Left renal cortex interstitium (tissue), 4 donors: ENCODE data around the gene CLSTN1. TPM values are rescaled to one million over a fixed set of nuclear protein-coding genes. Genes with fewer than 3 reads are reported as not detected.

Experiments
- DNase-seq, 4 donors: peaks; one replicate each; pipeline ENCODE4 v3.0.0-alpha.2; 2013; ENCODE audit warnings: low read depth in 4 of 4, low spot score in 2 of 4, missing footprints in 1 of 4
- polyA plus RNA-seq, 4 donors: library from polyadenylated mRNA; unstranded; fragments of 120-200 nt; gene quantifications; one replicate each; pipeline ENCODE4 v1.2.1, GENCODE V29; 2013; ENCODE audit not compliant: insufficient read length in 4 of 4

CLSTN1 gene
- polyA plus RNA-seq, result 100 to 1,000 TPM; 134 to 167 (median 156) TPM

DNA sequence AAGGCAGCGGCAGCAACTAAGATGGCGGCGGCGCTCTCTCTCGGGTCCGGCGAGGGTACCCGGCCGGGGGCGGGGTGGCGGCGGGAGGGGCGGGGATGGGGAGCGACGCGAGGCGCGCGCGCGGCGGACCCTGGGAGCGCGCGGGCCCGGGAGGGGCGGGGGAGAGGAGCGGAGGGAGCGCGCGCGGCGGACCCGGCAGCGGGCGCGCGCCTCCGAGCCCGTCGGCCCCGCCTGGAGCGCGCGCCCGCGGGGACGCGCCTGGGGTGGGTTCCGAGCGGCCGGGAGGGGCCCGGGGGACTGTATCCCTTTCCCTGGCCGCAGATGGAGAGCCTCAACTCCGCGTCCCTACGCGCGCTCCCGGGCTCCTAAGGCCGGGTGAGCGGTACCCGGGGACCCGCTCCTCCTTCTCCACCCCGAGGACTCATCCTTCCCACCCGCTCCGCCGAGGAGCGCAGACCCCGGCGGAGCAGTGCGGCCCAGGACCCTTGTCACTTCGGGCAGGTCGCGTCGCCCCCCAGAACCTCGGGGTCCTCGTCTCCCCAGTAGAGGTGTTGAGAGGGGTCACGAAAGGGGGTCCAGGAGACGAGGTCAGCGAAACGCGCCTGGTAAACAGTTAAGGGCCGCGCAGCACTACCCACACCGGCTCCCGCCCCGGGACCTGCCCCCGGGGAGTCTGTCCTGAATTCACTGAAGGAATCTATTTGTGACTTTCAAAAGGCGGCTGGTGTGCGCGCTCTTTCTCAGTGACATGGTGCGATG, at the start of gene CLSTN1:
Gene CLSTN1 (minus strand): TSS at position 23 of the 759 bp plus-strand sequence. CDS start 232 bp downstream, outside the sequence.
- DNase-seq, result peak in 1 of 4 donors; percentile 80

DNA sequence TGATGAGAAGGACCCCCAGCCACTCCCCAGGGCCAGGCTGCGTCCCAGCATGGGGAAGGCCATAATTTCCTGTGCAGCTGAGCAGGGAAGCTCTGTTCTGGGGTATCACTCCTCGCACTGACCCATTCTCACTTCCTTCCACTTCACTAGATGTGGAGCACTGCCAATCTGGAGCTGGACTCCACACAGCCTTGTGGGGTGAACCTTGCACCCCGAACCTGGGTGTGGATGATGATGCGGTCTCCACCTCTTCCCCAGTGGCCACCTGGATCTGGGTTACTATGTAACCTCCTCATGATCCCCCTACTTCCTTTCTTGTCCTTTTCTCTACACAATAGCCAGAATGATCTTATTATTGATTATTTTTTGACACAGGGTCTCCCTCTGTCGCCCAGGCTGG, 49.6 kb upstream of the CLSTN1 start:
- no peak for DNase-seq

DNA sequence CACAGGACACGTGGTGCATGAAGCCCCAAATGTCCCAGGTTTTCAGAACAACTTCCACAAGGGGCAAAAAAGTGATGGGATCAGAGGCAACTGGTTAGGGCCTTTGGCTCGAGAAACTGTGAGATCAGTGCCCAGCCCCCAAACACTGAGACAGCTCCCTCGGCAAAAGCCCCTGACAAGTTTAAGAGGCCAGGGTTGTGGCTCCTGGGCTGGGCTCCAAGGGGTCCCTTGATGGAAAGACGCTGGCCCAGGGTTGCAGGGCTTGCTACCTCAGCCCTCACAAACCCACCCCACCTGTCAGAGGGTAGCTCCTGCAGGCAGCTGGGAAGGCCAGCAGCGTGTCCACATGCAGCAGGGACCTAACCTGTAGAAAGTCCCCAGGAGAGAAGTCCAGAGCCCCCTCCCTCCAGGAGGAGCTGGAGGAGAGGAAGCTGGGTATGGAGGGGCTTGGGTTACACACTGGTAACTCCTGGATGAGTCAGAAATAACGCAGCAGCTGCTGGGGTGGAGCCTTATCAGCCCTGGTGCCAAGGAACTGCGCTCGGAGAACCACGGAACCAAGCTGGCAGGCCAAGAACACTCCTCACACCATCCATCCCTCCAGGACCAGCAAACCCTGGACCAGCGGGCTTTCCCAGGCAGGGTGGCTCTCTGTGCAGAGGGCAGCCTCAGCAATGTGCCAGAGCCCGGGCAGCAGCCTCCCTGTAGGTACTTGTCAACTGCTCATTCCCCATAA, 48.8 kb upstream of the CLSTN1 start:
- DNase-seq, result no peak

DNA sequence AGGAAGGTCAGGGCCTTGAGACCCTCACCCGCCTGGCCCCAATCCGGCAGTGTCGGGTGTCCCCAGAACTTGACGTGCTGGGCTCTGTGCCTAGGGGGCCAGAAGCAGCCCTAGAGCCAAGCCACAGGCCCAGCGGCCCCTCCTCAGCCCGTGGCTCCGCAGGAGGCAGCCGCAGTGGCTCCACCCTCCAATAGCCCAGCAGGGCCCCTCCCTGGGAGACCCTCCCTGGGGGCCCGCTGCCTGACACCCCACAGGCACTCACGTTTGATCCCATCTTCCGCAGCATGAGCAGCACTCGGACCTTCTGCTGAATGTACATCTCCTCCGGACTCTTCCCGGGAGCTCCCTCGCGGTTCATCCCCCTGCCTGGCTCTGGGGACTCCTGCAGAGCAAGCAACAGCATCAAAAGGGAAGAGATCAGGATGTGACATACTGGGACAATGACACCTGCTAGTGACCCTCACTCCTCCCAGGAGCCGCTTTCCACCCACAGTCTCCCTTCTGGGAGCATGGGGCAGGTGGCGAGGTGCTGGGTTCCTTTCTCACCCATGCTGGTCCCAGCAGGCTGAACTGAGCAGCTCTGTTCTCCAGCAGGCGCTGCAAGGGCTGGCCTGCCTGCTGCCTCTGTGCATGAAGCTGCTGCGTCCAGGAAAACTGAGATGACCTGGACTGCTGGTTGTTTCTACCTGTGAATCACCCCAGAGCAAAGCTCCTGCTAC, 48.1 kb upstream of the CLSTN1 start:
- no peak for DNase-seq

DNA sequence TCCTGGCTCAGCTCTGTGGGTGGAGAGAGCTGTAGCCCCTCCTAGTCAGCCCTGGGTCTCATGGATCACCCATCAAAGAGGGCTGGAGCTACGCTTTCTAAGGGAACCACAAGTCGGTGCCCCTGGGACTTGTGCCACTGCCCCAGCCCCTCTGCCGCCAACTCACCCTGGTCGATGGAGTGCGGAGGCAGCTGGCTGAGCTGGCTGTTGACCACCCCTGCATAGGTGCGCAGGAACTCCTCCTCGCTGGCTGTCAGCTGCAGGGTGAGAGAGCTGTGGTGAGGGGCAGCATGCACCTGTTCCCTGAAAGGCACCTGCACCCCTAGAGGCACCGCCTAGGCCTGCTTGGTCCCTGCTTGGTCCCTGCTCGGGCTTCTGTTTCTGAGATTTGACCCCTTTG, 47.3 kb upstream of the CLSTN1 start:
- DNase-seq, result no peak

DNA sequence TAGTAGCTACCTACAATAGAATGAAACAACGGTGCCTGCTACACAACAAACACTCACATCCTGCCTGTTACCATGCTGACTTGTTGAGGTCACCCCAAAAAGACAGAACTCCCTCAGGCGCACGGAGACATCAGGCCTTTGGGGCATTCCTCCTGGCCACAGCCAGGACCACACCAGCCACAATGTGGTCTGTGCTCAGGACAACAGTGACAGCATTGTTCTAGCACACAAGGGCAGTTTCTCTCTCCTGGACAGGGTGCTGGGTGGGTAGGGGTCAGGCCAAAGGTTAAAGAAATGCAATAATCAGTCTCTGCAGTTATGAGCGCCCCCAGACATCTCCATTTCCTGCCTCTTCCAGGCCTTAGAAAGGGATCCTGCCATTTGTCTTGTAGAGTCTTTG, 46.8 kb upstream of the CLSTN1 start:
- no peak for DNase-seq

DNA sequence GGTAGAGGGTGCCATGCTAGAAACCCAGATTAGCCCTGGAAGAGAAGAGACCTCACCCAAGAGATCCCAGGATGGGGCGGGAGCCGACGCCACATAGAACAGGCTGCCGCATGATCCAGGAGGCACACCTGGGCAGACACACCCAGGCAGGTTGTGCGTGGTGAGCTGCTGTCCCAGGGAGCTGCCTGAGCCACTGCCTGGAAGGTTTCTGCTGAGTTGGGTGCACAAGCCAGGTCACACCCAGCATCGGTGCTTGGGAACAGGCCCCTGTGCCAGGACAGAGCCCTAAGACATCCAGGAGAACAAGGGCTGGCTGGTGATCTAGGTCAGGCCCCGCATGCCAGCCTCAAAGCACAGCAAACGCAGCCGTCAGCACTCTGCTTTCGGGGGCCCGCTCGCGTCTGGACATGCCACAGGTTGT, 46.1 kb upstream of the CLSTN1 start:
- DNase-seq, result no peak

DNA sequence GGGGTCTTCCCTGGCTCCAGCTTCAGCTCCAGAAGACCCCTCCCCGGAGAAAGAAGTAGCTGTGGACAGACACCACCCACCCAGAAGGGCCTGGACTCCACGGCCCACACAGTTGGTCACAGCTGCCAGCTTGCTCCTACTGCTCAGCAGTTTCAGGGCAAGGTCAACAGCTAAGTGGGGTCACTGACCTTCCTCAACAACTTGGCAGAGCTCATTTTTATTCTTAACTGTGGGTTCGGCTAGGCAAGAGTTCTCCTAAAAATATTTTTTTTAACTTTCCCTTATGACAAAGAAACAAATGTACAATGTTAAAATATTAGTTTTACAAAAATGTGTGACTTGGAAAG, 44.5 kb upstream of the CLSTN1 start:
- no peak for DNase-seq

DNA sequence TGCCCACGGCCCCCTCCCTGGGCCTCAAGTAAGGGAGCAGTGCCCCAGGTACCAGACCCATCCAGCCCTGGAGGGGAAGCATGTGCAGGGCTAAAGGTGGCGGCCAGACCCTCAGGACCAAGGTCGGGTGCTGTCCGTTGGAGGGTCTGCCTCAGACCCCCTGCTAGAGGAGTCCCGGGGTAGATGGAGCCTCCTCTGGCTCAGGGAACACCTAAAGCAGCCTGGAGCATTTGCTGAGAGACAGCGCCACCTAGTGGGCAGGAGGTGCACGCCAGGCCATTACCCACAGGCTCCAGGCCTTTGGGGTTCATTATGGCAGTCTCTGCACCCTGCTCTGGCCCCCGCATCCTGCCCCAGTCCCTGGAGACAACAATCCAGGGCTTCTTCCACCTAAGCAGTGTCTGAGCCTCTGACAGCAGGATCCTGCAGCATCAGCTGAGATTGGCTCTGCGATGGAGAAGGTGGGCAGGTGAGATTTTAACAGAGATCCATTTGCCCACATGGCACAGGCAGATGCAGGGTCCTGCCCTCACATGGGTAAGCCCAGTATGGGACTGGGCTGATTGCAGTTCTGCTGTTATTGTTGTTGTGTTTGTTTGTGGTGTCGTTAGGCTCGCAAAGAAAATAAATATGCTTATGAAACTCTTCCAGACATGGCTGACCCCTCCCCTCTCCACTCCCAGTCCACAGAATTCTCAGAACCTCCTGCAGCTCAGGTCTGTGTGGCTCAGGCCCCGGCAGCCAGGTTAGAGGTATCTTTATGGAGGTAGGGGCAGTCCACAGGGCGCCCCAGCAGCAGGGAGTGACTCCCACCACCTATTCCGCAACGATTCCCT, 43.9 kb upstream of the CLSTN1 start:
- DNase-seq, result peak in 3 of 4 donors; percentile 35 to 62 (median 46)

DNA sequence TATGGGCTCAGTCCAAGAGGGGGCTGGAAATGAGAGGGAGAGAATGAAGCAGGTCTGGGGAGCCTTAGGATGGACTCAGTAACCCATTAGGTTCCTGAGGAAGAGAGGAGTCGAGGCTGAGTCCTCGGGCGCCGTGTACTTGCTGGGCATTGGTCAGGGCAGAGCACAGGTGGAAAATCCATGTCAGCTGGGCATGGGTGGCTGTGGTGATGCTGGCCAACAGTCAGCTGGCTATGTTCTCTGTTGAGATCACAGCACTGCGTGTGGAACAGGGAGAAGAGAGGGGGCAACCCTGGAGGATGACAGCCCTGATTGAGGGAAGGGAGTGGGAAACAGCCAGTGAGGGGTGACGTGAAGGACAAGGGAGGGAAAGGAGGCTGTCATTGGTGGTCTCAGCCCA, 43.1 kb upstream of the CLSTN1 start:
- no peak for DNase-seq

DNA sequence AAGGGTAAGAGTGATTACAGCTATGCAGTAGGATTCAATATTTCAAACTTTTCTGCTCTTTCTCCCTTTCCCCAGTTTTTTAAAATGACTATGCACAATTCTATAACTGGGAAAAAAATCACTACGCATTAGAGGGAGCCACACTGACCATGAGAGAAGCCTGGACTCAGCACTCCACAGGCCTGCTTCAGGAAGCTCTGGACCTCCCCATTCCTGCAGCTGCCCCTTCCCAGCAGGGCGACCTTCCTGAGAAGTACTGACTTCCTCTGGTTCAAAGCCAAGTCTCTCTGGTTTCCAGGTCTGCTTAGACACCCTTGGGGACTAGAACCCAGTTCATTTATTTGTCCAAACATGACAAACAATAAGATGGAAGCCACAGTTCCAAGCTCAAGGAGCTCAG, 42.0 kb upstream of the CLSTN1 start:
- no peak for DNase-seq

DNA sequence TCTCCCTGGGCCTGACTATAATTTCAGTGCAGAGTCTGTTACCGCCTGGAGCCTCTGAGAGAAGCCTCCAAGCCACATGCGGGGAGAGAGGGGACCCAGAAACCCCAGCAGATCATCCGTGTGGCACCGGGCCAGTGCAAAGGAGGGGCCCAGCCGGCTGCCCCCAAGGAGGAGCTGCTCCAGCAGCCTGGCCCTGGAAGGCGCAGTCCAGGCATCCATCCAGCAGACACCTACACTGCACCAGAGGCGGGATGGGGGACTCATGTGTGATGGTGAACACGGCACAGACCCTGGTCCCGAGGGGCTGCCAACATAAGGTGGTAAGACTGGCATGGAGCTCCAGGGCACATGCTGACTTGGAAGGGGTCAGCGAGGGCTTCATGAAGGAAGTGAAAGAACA, 39.6 kb upstream of the CLSTN1 start:
- no peak for DNase-seq

DNA sequence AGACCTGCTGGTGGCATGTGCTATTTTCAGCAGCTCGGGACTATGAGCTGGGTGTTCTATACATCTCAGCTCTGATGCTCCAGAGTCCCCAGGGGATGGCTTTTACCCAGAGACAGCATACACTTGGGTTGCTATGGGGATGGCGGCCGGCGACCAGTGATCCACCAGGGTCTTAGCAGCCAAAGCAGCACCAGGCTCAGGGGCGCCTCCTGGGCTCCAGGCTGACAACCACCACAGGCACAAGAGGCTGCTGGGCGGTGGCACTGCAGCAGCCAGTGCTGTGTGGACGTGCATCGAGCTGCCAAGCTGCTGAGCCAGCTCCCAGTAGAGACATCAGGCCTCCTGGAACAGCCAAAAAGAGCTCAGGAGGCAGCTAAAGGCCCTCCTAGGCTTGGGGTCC, 37.6 kb upstream of the CLSTN1 start:
- no peak for DNase-seq

DNA sequence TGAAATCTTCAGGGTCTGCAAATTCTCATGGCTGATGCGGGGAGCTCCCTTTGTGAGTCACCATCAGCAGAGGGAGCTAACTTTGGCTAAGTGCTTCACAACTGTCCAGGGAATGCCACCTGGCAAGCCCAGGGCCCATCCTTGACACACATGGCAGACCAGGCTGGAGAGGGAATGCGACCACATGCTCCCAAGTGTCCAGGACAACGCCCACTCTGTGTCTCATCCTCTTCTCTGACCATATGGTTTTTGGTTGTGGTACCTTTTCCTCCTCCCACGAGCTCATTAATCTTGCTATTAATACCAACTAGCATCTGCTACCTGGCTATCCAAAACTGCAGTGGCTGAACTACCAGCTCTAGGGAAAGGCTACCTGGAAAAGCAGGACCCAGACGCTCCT, 37.1 kb upstream of the CLSTN1 start:
- DNase-seq, result no peak

DNA sequence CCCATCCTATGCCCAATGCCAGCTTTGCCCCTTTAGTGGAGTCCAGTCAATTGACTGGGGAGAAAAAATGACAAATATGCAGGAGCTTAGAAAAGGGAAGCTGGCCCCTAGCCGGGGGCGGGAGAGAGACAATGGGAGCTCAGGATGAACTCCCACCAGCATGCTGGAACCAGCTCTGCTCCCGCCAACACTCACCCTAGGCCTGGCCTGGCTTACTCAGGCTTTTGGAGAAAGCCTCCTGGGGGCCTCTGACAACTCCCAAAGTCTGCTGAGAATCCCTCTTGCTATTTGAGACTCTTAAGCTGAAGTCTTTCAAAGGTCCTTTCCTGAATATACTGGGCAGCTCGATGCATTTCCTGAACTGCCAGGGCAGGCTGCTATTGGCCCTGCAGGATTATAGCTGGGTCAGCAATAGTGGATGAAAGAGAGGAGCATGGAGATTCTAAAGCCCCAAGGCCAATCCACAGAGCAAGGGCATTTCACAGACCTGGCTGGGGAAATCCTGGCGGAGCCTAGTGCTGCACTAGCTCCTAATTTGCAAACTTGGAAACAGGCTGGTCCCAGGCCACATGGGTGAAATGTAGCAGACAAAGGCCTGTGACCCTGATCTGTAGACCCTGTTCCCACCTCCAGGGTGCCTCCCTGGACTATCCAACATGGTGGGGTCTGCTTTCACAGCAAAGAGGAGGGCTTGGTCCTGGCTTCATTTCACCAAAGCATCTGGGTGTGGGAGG, 35.7 kb upstream of the CLSTN1 start:
- DNase-seq, result no peak

DNA sequence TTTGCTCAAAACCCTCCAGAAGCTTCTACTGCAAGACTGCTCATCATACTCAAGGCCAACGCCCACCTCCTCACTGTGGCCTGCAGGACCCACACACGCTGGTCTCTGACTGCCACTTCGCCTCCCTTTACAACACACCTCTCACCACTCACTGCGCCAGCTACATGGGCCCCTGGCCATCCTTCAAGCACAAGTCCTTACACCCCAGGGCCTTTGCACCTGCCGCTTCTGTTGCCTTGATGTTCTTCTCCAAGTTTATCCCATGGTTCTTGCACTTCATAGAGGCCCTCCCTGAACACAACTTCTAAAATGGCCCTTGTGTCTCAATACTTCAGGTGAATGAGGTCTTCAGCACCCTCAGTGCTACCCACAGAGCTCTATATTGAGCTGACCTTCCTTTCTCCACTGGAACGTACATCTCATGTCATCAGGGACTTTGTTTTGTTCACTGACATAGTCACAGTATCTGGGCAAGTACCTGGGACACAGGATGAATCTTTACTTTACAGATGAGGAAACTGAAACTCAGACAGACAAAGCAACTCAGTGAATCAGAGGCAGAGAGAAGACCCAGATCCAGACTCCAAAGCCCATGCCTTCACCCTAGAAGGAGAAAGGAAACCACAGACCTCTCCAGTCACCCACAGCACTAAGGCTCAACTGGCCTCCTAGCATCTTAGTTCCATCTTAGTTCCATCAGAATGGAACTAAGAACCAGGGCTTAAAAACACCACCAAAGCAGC, 34.7 kb upstream of the CLSTN1 start:
- no peak for DNase-seq

DNA sequence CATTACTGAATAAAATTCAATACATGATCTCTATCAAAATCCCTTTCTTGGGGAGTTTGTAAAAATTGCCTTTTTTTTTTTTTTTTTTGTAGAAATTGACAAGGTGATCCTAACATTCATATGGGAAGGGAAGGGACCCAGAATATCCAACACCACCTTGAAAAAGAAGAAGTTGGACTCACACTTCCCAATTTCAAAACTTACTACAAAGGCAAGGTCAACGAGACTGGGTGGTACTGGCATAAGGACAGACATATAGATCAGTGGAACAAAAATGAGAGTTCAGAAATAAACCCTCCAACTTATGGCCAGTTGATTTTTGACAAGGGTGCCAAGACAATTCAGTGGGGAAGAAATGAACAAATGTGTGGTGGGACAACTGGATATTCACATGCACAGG, 31.4 kb upstream of the CLSTN1 start:
- DNase-seq, result no peak

DNA sequence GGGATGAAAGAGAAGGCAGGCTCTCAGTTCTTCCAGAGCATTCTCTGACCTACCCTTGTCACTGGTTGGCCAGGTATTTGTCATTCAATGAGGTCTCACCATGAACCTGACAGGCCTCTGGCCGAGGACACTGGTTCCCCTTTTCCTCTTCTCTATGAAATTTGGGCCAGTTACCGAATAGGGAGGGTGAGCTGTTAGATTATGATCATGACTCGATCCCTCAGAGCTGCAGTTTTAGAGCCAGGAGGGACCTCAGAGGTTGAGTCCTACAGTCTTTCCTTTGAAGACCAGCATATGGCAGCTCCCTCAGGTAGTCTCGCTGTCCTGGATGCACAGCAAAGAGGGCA, 29.5 kb upstream of the CLSTN1 start:
- no peak for DNase-seq
